Measurements from ENCODE around the gene BEND6.

Gene BEND6

DNA sequence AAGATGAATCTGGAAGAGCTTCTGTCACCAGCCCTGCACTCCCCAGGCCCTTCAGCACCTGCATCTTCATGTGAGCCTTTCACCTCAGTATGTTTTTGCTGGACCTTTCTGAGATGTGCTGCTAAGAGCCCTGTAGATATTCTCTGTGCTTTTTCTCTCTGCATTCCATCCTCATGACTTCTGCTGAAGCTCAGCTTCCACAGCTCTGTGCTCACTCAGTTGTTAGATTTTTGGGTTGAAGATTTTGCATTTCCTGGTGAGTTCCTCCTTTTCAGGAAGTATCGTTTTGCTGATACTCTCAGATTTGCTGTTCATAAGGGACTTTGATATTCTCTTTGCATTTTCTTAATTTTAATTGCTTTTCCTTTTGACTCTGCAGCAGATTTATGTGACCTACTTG lies 109.9 kb downstream of the BEND6 start:
- no peak for DNase-seq (ENCODE audit: low spot score)
- H3K27ac ChIP-seq: no peak overlapping the region
- ChIA-PET CTCF (no interaction called here), POLR2A (ENCODE audit: low non-redundant PET) (no interaction called here)
- TF ChIP-seq, protein P1, sequence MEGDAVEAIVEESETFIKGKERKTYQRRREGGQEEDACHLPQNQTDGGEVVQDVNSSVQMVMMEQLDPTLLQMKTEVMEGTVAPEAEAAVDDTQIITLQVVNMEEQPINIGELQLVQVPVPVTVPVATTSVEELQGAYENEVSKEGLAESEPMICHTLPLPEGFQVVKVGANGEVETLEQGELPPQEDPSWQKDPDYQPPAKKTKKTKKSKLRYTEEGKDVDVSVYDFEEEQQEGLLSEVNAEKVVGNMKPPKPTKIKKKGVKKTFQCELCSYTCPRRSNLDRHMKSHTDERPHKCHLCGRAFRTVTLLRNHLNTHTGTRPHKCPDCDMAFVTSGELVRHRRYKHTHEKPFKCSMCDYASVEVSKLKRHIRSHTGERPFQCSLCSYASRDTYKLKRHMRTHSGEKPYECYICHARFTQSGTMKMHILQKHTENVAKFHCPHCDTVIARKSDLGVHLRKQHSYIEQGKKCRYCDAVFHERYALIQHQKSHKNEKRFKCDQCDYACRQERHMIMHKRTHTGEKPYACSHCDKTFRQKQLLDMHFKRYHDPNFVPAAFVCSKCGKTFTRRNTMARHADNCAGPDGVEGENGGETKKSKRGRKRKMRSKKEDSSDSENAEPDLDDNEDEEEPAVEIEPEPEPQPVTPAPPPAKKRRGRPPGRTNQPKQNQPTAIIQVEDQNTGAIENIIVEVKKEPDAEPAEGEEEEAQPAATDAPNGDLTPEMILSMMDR (conservative IDR thresholded peaks at IDR 0.05; ENCODE audit: low read depth): no peak

DNA sequence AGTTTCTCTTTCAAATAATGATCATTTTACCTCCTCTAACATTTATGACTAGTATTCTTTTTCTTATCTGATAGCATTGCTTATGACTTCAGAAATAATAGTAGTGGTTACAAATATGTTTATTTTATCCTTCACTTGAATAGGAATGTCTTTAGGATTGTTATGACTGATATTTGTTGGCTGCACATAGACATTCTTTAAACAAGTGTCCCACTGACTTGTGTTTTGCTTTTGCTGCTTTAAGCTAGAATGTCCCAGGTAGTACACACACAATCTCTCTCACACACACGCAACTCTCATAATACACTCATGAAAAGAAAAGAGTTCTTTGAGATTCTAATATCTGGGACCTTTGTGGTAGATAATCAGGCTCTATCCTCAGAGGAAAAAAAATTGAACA lies 113.2 kb downstream of the BEND6 start:
- DNase-seq (ENCODE audit: low spot score): no peak
- ChIA-PET POLR2A (ENCODE audit: low non-redundant PET) (no interaction called here), CTCF (no interaction called here)
- TF ChIP-seq, protein P1 (conservative IDR thresholded peaks at IDR 0.05; ENCODE audit: low read depth): no peak
- H3K27ac ChIP-seq: no peak overlapping the region

DNA sequence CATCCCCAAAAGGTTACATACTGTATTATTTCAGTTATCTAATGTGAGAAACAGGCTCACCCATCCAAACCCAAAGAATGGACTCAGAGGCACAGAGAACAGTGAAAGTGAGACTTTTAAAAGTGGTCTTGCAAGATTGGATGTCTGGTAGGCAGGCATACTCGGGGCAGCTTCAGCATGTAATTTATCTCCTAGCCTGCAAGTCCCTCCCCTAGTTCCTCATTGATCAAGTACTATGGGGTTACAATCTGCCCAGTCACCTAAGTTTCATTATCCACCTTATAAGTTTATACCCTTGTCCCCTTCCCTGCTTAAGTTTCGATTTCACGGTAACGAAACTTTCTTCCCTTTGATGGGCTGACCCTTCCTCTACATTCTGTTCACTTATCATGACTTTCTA lies 114.3 kb downstream of the BEND6 start:
- CTCF ChIA-PET: no interaction called here
- POLR2A ChIA-PET (ENCODE audit: low non-redundant PET): no interaction called here
- TF ChIP-seq, protein P1 (conservative IDR thresholded peaks at IDR 0.05; ENCODE audit: low read depth): no peak
- H3K27ac ChIP-seq: no peak overlapping the region
- DNase-seq (ENCODE audit: low spot score): no peak

DNA sequence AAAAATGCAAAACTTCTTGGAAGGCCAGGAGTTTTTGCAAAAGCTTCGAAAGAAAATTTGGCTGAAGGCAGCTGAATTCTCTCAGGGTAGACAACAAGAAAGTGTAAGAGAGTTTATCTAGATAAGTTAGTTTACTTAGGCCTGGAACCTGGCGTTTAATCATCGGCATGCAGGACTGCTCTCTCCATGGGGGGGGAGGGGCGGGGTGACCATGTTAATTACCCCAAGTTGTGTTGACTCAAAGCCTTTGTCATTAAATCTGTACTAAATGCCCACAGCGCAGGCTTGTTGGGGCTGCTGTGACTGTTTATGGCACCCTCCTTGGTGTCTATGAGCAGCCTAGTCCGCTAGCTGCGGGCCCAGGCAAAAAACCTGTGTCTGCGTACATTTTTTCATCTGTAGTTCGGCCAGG lies 115.0 kb downstream of the BEND6 start:
- CTCF ChIA-PET: no interaction called here
- TF ChIP-seq, protein P1 (conservative IDR thresholded peaks at IDR 0.05; ENCODE audit: low read depth): no peak
- POLR2A ChIA-PET (ENCODE audit: low non-redundant PET): no interaction called here
- no peak overlapping the region for H3K27ac ChIP-seq
- no peak for DNase-seq (ENCODE audit: low spot score)

DNA sequence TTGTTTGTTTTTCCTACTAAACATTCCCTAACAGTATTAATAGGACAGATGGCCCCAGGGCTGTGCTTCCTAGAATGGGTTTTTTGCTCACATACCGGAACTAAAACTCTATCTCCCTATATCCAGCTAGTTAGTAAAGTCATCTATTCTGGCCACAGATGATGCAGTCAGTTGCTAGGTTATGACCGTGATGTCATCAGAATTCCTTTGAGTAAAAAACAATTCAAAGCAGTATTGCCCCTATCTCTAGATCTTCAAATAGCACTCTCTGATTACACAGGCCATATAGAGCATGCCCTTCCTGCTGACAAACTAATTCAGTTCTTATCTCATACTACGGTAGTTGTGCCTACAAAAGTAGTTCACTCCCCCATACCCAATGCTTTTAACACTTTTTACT lies 117.2 kb downstream of the BEND6 start:
- no peak overlapping the region for H3K27ac ChIP-seq
- DNase-seq (ENCODE audit: low spot score): no peak
- CTCF ChIA-PET: no interaction called here
- TF ChIP-seq, protein P1 (conservative IDR thresholded peaks at IDR 0.05; ENCODE audit: low read depth): no peak
- POLR2A ChIA-PET (ENCODE audit: low non-redundant PET): no interaction called here

DNA sequence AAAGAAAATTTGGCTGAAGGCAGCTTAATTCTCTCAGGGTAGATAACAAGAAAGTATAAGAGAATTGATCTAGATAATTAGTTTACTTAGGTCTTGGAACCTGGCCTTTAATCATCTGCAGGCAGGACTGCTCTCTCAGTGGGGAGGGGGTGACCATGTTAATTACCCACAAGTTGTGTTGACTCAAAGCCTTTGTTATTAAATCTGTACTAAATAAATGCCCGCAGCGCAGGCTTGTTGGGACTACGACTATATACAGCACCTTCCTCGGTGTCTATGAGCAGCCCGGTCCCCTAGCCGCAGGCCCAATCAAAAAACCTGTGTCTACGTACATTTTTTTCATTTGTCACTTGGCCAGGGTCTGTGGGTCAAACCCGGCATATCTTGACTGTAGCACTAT lies 119.5 kb downstream of the BEND6 start:
- POLR2A ChIA-PET (ENCODE audit: low non-redundant PET): no interaction called here
- CTCF ChIA-PET: no interaction called here
- TF ChIP-seq, protein P1 (conservative IDR thresholded peaks at IDR 0.05; ENCODE audit: low read depth): no peak
- no peak for DNase-seq (ENCODE audit: low spot score)
- no peak overlapping the region for H3K27ac ChIP-seq

DNA sequence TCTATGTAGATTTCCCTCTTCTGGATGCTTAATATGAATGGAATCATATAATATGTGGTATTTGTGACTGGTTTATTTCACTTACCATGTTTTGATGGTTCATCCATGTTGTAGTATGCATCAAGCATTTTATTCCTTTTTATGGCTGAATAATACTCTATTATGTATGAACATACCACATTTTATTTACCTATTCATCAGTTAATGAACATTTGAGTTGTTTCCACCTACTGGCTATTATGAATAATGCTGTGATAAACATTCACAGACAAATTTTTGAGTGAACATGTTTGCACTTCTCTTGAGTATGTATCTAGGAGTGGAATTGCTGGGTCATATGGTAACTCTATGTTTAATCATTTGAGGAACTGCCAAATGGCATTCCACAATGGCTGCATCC lies 120.2 kb downstream of the BEND6 start:
- H3K27ac ChIP-seq: no peak overlapping the region
- TF ChIP-seq, protein P1 (conservative IDR thresholded peaks at IDR 0.05; ENCODE audit: low read depth): no peak
- ChIA-PET CTCF (interaction anchor here (0.6 kb wide), 1 partner anchor 174 kb away, joined by 4 read pairs; no protein-coding TSS in a partner anchor), POLR2A (ENCODE audit: low non-redundant PET) (no interaction called here)
- DNase-seq (ENCODE audit: low spot score): no peak
